ENCODE results near the gene SLC1A7. TPM values are rescaled to one million over a fixed set of nuclear protein-coding genes. Genes with fewer than 3 reads are reported as not detected.
A peak's percentile ranks its signal among the peaks of the same experiment; 100 is the strongest.

The SLC1A7 gene
- total and polyA plus RNA-seq, 4 donors = 0.21 to 0.67 (median 0.43) TPM

GRCh38 chr1:53182111-53182593 is 39.7 kb upstream of the SLC1A7 start:
- no peak for TF ChIP-seq YY1 (IDR thresholded peaks at IDR 0.05)
- no peak for TF ChIP-seq SP1 (IDR thresholded peaks at IDR 0.05)
- TF ChIP-seq CTCF (IDR thresholded peaks at IDR 0.05; ENCODE audit: low read depth, low read length, missing input control) = peak; percentile 80
- no peak for TF ChIP-seq FOXA1 (IDR thresholded peaks at IDR 0.05)
- peak in 1 of 2 donors; percentile 33 for TF ChIP-seq HNF4A (conservative IDR thresholded peaks at IDR 0.05)
- no peak for TF ChIP-seq TAF1 (conservative IDR thresholded peaks at IDR 0.05)
- TF ChIP-seq RXRA (IDR thresholded peaks at IDR 0.05) = peak in 1 of 2 donors; percentile 23
- TF ChIP-seq ATF3 (IDR thresholded peaks at IDR 0.05) = no peak
- no peak for TF ChIP-seq ZBTB33 (IDR thresholded peaks at IDR 0.05)
- TF ChIP-seq HNF4G (IDR thresholded peaks at IDR 0.05) = no peak
- no peak for TF ChIP-seq FOXA2 (IDR thresholded peaks at IDR 0.05)
- TF ChIP-seq JUND (IDR thresholded peaks at IDR 0.05) = no peak
- TF ChIP-seq RAD21 (IDR thresholded peaks at IDR 0.05) = peak; percentile 79 to 88
- no peak for TF ChIP-seq REST (IDR thresholded peaks at IDR 0.05)
- no peak for TF ChIP-seq MAX (IDR thresholded peaks at IDR 0.05)
- no peak for TF ChIP-seq GABPA (IDR thresholded peaks at IDR 0.05 in 1 of 2, conservative IDR thresholded peaks at IDR 0.05 in 1 of 2)
- H3K9me3 ChIP-seq (ENCODE audit: control insufficient read depth in 4 of 4, low read length in 3 of 4) = no peaks in the 10 kb centered on the region
- peaks cover 18 to 48% (median 42%) of the 10 kb centered on the region in 4 donors for H3K4me1 ChIP-seq (ENCODE audit: control insufficient read depth in 4 of 4, insufficient read depth in 4 of 4, low read length in 3 of 4)
- 31% methylated on average over 16 of the region's 16 CpGs for WGBS
- H3K4me3 ChIP-seq (ENCODE audit: low read depth in 1 of 3, low read length in 3 of 3) = no peak overlapping the region
- no peaks in the 10 kb centered on the region for H3K27me3 ChIP-seq (ENCODE audit: control insufficient read depth in 4 of 4, insufficient read depth in 4 of 4, low read length in 3 of 4)
- no peaks in the 10 kb centered on the region for H3K36me3 ChIP-seq (ENCODE audit: control insufficient read depth in 4 of 4, insufficient read depth in 3 of 4, low read depth in 1 of 4, low read length in 3 of 4)
- H3K27ac ChIP-seq (ENCODE audit: low read depth in 1 of 2, low read length in 2 of 2) = peak overlapping the region; percentile 79 to 82
- H3K9ac ChIP-seq (ENCODE audit: low read depth in 1 of 2, low read length in 2 of 2) = peak overlapping the region in 1 of 2 donors; percentile 50
- peak; percentile 85 for DNase-seq (ENCODE audit: low spot score)

- Histone ChIP-seq H3K27ac (ENCODE audit: low read depth in 1 of 2, low read length in 2 of 2) (no peak overlapping the region), H3K9me3 (ENCODE audit: control insufficient read depth in 4 of 4, low read length in 3 of 4) (no peaks in the 10 kb centered on the region), H3K9ac (ENCODE audit: low read depth in 1 of 2, low read length in 2 of 2) (no peak overlapping the region), H3K4me3 (ENCODE audit: low read depth in 1 of 3, low read length in 3 of 3) (no peak overlapping the region), H3K27me3 (ENCODE audit: control insufficient read depth in 4 of 4, insufficient read depth in 4 of 4, low read length in 3 of 4) (no peaks in the 10 kb centered on the region), H3K36me3 (ENCODE audit: control insufficient read depth in 4 of 4, insufficient read depth in 3 of 4, low read depth in 1 of 4, low read length in 3 of 4) (no peaks in the 10 kb centered on the region), H3K4me1 (ENCODE audit: control insufficient read depth in 4 of 4, insufficient read depth in 4 of 4, low read length in 3 of 4) (peaks cover 23 to 59% (median 50%) of the 10 kb centered on the region in 4 donors)
- no peak for DNase-seq (ENCODE audit: low spot score)
- WGBS = 98% methylated on average over 5 of the region's 5 CpGs
- TF ChIP-seq FOXA2 (IDR thresholded peaks at IDR 0.05) (no peak), HNF4G (IDR thresholded peaks at IDR 0.05) (no peak), YY1 (IDR thresholded peaks at IDR 0.05) (no peak), NR2F2 (IDR thresholded peaks at IDR 0.05) (no peak), EGR1 (IDR thresholded peaks at IDR 0.05; ENCODE audit: low read depth in 2 of 2) (no peak), RXRA (IDR thresholded peaks at IDR 0.05) (no peak), SP1 (IDR thresholded peaks at IDR 0.05) (no peak), JUND (IDR thresholded peaks at IDR 0.05) (no peak), RAD21 (IDR thresholded peaks at IDR 0.05) (no peak), ZBTB33 (IDR thresholded peaks at IDR 0.05) (no peak), GABPA (IDR thresholded peaks at IDR 0.05 in 1 of 2, conservative IDR thresholded peaks at IDR 0.05 in 1 of 2) (no peak), FOXA1 (IDR thresholded peaks at IDR 0.05) (no peak), CTCF (IDR thresholded peaks at IDR 0.05; ENCODE audit: low read depth, low read length, missing input control) (no peak), ATF3 (IDR thresholded peaks at IDR 0.05) (no peak)
These were observed 38.5 kb upstream of the SLC1A7 start for GRCh38 chr1:53180951-53181350.
